Measurements from ENCODE around the gene EVA1C. TPM values are rescaled to one million over a fixed set of nuclear protein-coding genes. Genes with fewer than 3 reads are reported as not detected.

Gene EVA1C
- polyA plus RNA-seq, 1 experiment: 5.7 TPM

GRCh38 chr21:32372755-32373154 is 39.8 kb upstream of the EVA1C start:
- Histone ChIP-seq H3K27me3 (ENCODE audit: control insufficient read depth, insufficient read depth, low read length) (no peaks in the 10 kb centered on the region), H3K27ac (ENCODE audit: low read depth, low read length) (no peak overlapping the region), H3K9me3 (ENCODE audit: control insufficient read depth, insufficient read depth, low read length) (no peaks in the 10 kb centered on the region), H3K4me3 (ENCODE audit: low read depth, low read length) (no peak overlapping the region)
- TF ChIP-seq, protein P1, sequence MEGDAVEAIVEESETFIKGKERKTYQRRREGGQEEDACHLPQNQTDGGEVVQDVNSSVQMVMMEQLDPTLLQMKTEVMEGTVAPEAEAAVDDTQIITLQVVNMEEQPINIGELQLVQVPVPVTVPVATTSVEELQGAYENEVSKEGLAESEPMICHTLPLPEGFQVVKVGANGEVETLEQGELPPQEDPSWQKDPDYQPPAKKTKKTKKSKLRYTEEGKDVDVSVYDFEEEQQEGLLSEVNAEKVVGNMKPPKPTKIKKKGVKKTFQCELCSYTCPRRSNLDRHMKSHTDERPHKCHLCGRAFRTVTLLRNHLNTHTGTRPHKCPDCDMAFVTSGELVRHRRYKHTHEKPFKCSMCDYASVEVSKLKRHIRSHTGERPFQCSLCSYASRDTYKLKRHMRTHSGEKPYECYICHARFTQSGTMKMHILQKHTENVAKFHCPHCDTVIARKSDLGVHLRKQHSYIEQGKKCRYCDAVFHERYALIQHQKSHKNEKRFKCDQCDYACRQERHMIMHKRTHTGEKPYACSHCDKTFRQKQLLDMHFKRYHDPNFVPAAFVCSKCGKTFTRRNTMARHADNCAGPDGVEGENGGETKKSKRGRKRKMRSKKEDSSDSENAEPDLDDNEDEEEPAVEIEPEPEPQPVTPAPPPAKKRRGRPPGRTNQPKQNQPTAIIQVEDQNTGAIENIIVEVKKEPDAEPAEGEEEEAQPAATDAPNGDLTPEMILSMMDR (IDR thresholded peaks at IDR 0.05; ENCODE audit: low read depth, low read length): no peak
- CTCF ChIA-PET: interaction anchor here (1.2 to 3.1 kb wide), 2 partner anchors 30 to 228 kb away, joined by 3 to 55 read pairs; no protein-coding TSS in a partner anchor
- no peak for DNase-seq (ENCODE audit: low read depth, low spot score)
- POLR2A ChIA-PET: interaction anchor here (1.6 kb wide), 1 partner anchor 20 kb away, joined by 5 read pairs; the partner anchor contains the start of gene URB1

GRCh38 chr21:32377506-32377905 is 35.0 kb upstream of the EVA1C start:
- POLR2A ChIA-PET: no interaction called here
- CTCF ChIA-PET: no interaction called here
- TF ChIP-seq, protein P1 (IDR thresholded peaks at IDR 0.05; ENCODE audit: low read depth, low read length): no peak
- Histone ChIP-seq H3K4me3 (ENCODE audit: low read depth, low read length) (no peak overlapping the region), H3K27ac (ENCODE audit: low read depth, low read length) (no peak overlapping the region), H3K9me3 (ENCODE audit: control insufficient read depth, insufficient read depth, low read length) (no peaks in the 10 kb centered on the region), H3K27me3 (ENCODE audit: control insufficient read depth, insufficient read depth, low read length) (no peaks in the 10 kb centered on the region)
- no peak for DNase-seq (ENCODE audit: low read depth, low spot score)

DNA sequence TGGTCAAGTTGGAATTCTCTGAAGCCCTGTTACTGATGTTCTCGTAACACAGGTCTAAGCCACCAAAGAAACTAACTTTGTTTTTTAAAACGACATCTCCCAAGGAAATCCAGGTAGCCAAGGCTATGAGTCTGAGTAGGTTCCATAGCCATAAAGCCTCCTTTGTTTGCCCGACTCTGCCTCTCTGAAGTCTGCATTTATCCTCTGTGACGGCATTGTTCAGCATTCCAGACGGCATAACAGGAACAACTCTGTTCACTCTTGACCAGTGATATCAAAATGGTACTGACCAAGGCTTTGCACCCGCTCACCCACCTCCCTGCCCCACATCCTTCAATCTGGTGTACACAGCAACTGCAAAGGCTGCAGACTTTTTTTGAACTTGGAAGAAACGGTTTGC is 34.5 kb upstream of the EVA1C start:
- H3K4me3 ChIP-seq (ENCODE audit: low read depth, low read length): no peak overlapping the region
- ChIA-PET CTCF (no interaction called here), POLR2A (no interaction called here)
- no peak overlapping the region for H3K27ac ChIP-seq (ENCODE audit: low read depth, low read length)
- no peaks in the 10 kb centered on the region for H3K27me3 ChIP-seq (ENCODE audit: control insufficient read depth, insufficient read depth, low read length)
- H3K9me3 ChIP-seq (ENCODE audit: control insufficient read depth, insufficient read depth, low read length): no peaks in the 10 kb centered on the region
- TF ChIP-seq, protein P1 (IDR thresholded peaks at IDR 0.05; ENCODE audit: low read depth, low read length): no peak
- DNase-seq (ENCODE audit: low read depth, low spot score): no peak

GRCh38 chr21:32378956-32379355 is 33.5 kb upstream of the EVA1C start:
- Histone ChIP-seq H3K4me3 (ENCODE audit: low read depth, low read length) (no peak overlapping the region), H3K27ac (ENCODE audit: low read depth, low read length) (no peak overlapping the region), H3K9me3 (ENCODE audit: control insufficient read depth, insufficient read depth, low read length) (no peaks in the 10 kb centered on the region), H3K27me3 (ENCODE audit: control insufficient read depth, insufficient read depth, low read length) (no peaks in the 10 kb centered on the region)
- TF ChIP-seq, protein P1 (IDR thresholded peaks at IDR 0.05; ENCODE audit: low read depth, low read length): no peak
- POLR2A ChIA-PET: no interaction called here
- no peak for DNase-seq (ENCODE audit: low read depth, low spot score)
- CTCF ChIA-PET: no interaction called here

- ChIA-PET POLR2A (no interaction called here), CTCF (no interaction called here)
- no peak overlapping the region for H3K27ac ChIP-seq (ENCODE audit: low read depth, low read length)
- TF ChIP-seq, protein P1 (IDR thresholded peaks at IDR 0.05; ENCODE audit: low read depth, low read length): no peak
- no peak for DNase-seq (ENCODE audit: low read depth, low spot score)
- H3K4me3 ChIP-seq (ENCODE audit: low read depth, low read length): no peak overlapping the region
- H3K27me3 ChIP-seq (ENCODE audit: control insufficient read depth, insufficient read depth, low read length): no peaks in the 10 kb centered on the region
- H3K9me3 ChIP-seq (ENCODE audit: control insufficient read depth, insufficient read depth, low read length): no peaks in the 10 kb centered on the region
Measured at GRCh38 chr21:32380940-32381339, 31.6 kb upstream of the EVA1C start.
